Globus pallidus (tissue), 1 donor: Measurements from ENCODE around the gene TRIM47.

Experiments used
- DNase-seq: peaks from one replicate; pipeline ENCODE4 v3.0.0-alpha.2; 2015; ENCODE audit warnings: low spot score

Gene TRIM47

GRCh38 chr17:75845058-75845711 is 33.2 kb downstream of the TRIM47 start:
- DNase-seq, result peak; percentile 65

GRCh38 chr17:75844530-75845057 is 33.8 kb downstream of the TRIM47 start:
- no peak for DNase-seq

GRCh38 chr17:75843577-75844529 is 34.5 kb downstream of the TRIM47 start, which contains the start of gene UNC13D:
Gene UNC13D (minus strand): TSS chr17:75844404. CDS start chr17:75844337, 67 bp downstream.
- DNase-seq, result no peak

- DNase-seq, result no peak
Observed at GRCh38 chr17:75842963-75843576, 35.3 kb downstream of the TRIM47 start.

GRCh38 chr17:75842411-75842810 is 36.0 kb downstream of the TRIM47 start:
- DNase-seq, result no peak

- DNase-seq, result no peak
Observed at GRCh38 chr17:75840799-75841164, 37.6 kb downstream of the TRIM47 start.

- no peak for DNase-seq
Observed at GRCh38 chr17:75839942-75840798, 38.2 kb downstream of the TRIM47 start.

- DNase-seq, result no peak
Observed at GRCh38 chr17:75838410-75838809, 40.0 kb downstream of the TRIM47 start.

- no peak for DNase-seq
Observed at GRCh38 chr17:75837899-75838298, 40.5 kb downstream of the TRIM47 start.

- DNase-seq, result no peak
Observed at GRCh38 chr17:75836605-75837004, 41.8 kb downstream of the TRIM47 start.

GRCh38 chr17:75835654-75835987 is 42.8 kb downstream of the TRIM47 start:
- no peak for DNase-seq

GRCh38 chr17:75834928-75835653 is 43.3 kb downstream of the TRIM47 start:
- no peak for DNase-seq

GRCh38 chr17:75834279-75834920 is 44.0 kb downstream of the TRIM47 start:
- peak; percentile 59 for DNase-seq

- no peak for DNase-seq
Observed at GRCh38 chr17:75832652-75833400, 45.6 kb downstream of the TRIM47 start.

- DNase-seq, result no peak
Observed at GRCh38 chr17:75832164-75832651, 46.2 kb downstream of the TRIM47 start.

- DNase-seq, result no peak
Observed at GRCh38 chr17:75831032-75831571, 47.3 kb downstream of the TRIM47 start.

GRCh38 chr17:75830164-75831031 is 48.0 kb downstream of the TRIM47 start:
- DNase-seq, result no peak

GRCh38 chr17:75829747-75830146 is 48.6 kb downstream of the TRIM47 start:
- DNase-seq, result no peak
